Neural crest cell (in vitro differentiated cells): ENCODE results near the gene HSPA1B. TPM values are rescaled to one million over a fixed set of nuclear protein-coding genes. Genes with fewer than 3 reads are reported as not detected.
"Not testable (repeated sequence)": the region's sequence is repeated elsewhere in the genome, so short reads cannot be mapped to it uniquely, and the experiment has no call there.

Source experiments
- DNase-seq: peaks from one replicate; pipeline ENCODE4 v3.0.0; 2021; ENCODE audit warnings: low read depth, mixed read lengths, low spot score
- H3K27ac Mint-ChIP-seq: one replicate; pipeline ENCODE4 v1.8.0; 2021; ENCODE audit warnings: mild to moderate bottlenecking, mixed read lengths; ENCODE audit not compliant: unreplicated experiment
- H3K27me3 Mint-ChIP-seq: 2 replicates; pipeline ENCODE4 v1.8.0; 2021; ENCODE audit warnings: low read depth, mild to moderate bottlenecking, mixed read lengths
- H3K36me3 Mint-ChIP-seq: 2 replicates; pipeline ENCODE4 v1.8.0; 2021; ENCODE audit warnings: low read depth, mild to moderate bottlenecking, mixed read lengths
- H3K4me1 Mint-ChIP-seq: 2 replicates; pipeline ENCODE4 v1.8.0; 2021; ENCODE audit warnings: mixed read lengths
- H3K4me3 Mint-ChIP-seq: one replicate; pipeline ENCODE4 v1.8.0; 2021; ENCODE audit warnings: mild to moderate bottlenecking, mixed read lengths
- H3K9me3 Mint-ChIP-seq: 2 replicates; pipeline ENCODE4 v1.8.0; 2021; ENCODE audit warnings: mixed read lengths
- total RNA-seq: library from RNA; stranded (reverse); gene quantifications from 2 replicates; pipeline ENCODE4 v1.2.1, GENCODE V29; 2021
- TF ChIP-seq, protein P1 (sequence below): fragments of 200-600 bp; sonication (generic); conservative IDR thresholded peaks from 2 replicates; pipeline ENCODE4 v1.5.0; 2021; ENCODE audit warnings: antibody characterized with exemption, mild to moderate bottlenecking

Gene HSPA1B
- total RNA-seq, 1 donor from 2014 or later = 82.5 TPM

GRCh38 chr6:31815025-31815838, 12.3 kb upstream of the HSPA1B start, which contains the start of the genes HSPA1A and HSPA1L:
HSPA1A (plus strand) TSS chr6:31815543; CDS start chr6:31815757, 214 bp downstream.
HSPA1L (minus strand) TSS chr6:31815283; CDS start chr6:31811972, 3,311 bp downstream.
- no peaks in the 10 kb centered on the region for H3K27me3 Mint-ChIP-seq
- H3K36me3 Mint-ChIP-seq = peaks cover 15% of the 10 kb centered on the region
- H3K4me3 Mint-ChIP-seq = peak within 1 kb of the TSS; percentile 92
- peak within 1 kb of the TSS; percentile 98 for H3K27ac Mint-ChIP-seq
- DNase-seq = peak; percentile 84
- H3K9me3 Mint-ChIP-seq = no peaks in the 10 kb centered on the region
- peaks cover 35% of the 10 kb centered on the region for H3K4me1 Mint-ChIP-seq
- TF ChIP-seq, protein P1, sequence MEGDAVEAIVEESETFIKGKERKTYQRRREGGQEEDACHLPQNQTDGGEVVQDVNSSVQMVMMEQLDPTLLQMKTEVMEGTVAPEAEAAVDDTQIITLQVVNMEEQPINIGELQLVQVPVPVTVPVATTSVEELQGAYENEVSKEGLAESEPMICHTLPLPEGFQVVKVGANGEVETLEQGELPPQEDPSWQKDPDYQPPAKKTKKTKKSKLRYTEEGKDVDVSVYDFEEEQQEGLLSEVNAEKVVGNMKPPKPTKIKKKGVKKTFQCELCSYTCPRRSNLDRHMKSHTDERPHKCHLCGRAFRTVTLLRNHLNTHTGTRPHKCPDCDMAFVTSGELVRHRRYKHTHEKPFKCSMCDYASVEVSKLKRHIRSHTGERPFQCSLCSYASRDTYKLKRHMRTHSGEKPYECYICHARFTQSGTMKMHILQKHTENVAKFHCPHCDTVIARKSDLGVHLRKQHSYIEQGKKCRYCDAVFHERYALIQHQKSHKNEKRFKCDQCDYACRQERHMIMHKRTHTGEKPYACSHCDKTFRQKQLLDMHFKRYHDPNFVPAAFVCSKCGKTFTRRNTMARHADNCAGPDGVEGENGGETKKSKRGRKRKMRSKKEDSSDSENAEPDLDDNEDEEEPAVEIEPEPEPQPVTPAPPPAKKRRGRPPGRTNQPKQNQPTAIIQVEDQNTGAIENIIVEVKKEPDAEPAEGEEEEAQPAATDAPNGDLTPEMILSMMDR = no peak

DNA sequence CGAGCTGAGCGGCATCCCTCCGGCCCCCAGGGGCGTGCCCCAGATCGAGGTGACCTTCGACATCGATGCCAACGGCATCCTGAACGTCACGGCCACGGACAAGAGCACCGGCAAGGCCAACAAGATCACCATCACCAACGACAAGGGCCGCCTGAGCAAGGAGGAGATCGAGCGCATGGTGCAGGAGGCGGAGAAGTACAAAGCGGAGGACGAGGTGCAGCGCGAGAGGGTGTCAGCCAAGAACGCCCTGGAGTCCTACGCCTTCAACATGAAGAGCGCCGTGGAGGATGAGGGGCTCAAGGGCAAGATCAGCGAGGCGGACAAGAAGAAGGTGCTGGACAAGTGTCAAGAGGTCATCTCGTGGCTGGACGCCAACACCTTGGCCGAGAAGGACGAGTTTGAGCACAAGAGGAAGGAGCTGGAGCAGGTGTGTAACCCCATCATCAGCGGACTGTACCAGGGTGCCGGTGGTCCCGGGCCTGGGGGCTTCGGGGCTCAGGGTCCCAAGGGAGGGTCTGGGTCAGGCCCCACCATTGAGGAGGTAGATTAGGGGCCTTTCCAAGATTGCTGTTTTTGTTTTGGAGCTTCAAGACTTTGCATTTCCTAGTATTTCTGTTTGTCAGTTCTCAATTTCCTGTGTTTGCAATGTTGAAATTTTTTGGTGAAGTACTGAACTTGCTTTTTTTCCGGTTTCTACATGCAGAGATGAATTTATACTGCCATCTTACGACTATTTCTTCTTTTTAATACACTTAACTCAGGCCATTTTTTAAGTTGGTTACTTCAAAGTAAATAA, 10.2 kb upstream of the HSPA1B start:
- Mint-ChIP-seq H3K36me3 (peaks cover 15% of the 10 kb centered on the region), H3K4me1 (peaks cover 50% of the 10 kb centered on the region), H3K4me3 (peak overlapping the region; percentile 80)
- H3K27ac Mint-ChIP-seq, H3K27me3 Mint-ChIP-seq, DNase-seq, H3K9me3 Mint-ChIP-seq: not testable (repeated sequence)

DNA sequence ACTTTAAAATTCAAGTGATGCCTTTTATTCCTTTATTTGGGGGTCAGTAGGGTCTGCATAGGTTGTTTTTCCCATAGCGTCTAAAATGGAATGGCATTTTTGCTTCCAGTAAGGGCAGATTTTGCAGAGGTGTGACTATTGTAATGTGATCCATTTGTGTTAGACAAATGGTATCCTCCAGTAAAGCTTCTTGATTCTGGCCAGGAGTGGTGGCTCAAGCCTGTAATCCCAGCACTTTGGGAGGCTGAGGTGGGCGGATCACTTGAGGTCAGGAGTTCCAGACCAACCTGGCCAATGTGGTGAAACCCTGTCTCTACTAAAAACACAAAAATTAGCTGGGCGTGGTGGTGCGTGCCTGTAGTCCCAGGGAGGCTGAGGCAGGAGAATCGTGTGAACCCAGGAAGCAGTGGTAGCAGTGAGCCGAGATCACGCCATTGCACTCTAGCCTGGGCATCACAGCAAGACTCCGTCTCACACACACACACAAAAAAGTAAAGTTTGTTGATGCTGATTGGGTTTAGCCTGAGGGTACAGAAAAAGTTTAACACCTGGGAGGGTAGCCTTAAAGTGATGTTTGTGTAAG, 9.5 kb upstream of the HSPA1B start:
- Mint-ChIP-seq H3K4me3 (peak overlapping the region; percentile 80), H3K36me3 (peaks cover 15% of the 10 kb centered on the region), H3K4me1 (peaks cover 57% of the 10 kb centered on the region)
- not testable (repeated sequence) for DNase-seq, H3K27ac Mint-ChIP-seq, H3K9me3 Mint-ChIP-seq, H3K27me3 Mint-ChIP-seq

DNA sequence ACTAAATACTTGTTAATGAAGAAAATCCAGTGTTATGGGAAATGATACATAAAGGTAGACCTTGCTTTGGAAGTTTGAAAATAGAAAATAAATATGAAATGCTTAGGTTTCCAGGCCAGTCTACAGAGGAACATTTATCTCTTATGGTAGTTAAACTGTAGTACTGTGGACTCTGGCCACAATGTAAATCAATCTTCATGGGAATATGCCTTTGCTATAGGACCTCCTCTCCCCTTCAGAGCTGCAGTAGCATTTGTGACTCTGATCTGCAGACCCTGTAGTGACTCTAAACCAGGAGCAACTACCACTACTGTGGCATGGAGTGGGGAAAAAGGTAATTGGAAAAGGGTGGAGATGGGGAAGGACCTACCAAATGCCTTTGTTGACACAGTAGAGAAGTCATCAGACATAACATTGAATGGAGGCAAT, 7.7 kb upstream of the HSPA1B start:
- Mint-ChIP-seq H3K9me3 (no peaks in the 10 kb centered on the region), H3K27ac (no peak overlapping the region), H3K4me1 (peaks cover 45% of the 10 kb centered on the region), H3K27me3 (no peaks in the 10 kb centered on the region), H3K36me3 (peaks cover 15% of the 10 kb centered on the region), H3K4me3 (peak overlapping the region; percentile 58)
- TF ChIP-seq, protein P1 = no peak
- DNase-seq = no peak

DNA sequence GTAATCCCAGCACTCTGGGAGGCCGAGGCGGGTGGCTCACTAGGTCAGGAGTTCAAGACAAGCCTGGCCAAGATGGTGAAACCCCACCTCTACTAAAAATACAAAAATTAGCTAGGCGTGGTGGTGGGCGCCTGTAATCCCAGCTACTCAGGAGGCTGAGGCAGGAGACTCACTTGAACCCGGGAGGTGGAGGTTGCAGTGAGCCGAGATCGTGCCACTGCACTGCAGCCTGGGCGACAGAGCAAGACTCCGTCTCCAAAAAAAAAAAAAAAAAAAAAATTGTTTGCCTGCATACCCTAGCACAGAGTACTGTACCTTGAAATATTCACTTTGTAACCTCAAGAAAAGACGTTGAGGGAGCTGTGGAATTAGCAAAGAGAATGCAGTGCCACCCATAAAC, 7.1 kb upstream of the HSPA1B start:
- not testable (repeated sequence) for H3K27me3 Mint-ChIP-seq, DNase-seq, H3K27ac Mint-ChIP-seq, H3K9me3 Mint-ChIP-seq
- Mint-ChIP-seq H3K4me1 (peaks cover 45% of the 10 kb centered on the region), H3K4me3 (peak overlapping the region; percentile 90), H3K36me3 (peaks cover 12% of the 10 kb centered on the region)

DNA sequence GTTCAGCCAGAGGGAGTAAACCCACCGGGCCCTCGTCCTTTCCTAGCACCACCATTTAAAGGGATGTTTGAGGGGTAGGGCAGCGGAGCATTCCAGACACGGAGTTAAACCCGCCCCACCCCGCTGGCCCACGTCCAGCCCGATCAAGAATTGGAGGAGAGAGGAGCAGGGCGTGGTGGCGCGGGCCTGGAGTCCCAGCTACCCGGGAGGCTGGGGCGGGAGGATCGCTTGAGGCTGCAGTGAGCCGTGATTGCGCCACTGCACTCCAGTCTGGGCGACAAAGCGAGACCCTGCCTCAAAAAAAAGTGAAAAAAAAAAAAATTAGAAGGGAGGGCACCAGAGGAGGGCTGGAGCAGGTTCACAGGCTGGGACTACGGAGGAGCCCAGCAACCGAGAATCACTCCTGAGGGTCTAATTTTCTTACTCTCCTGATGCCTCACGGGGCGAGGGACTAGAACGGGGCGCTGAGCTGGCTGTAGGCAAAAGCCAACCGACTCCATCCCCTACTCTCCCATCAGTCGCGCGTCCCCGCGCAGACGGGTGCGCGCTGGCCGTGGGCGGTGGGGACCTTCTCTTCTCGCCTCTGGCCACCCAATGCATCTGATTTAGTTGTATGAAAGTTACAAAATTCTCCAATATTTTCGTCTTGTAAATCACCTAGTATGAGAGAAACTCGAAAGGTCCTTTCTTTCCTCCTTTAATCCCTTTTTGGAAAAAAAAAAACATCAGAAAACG, 6.1 kb upstream of the HSPA1B start:
- peak overlapping the region; percentile 96 for H3K27ac Mint-ChIP-seq
- no peaks in the 10 kb centered on the region for H3K27me3 Mint-ChIP-seq
- H3K9me3 Mint-ChIP-seq = no peaks in the 10 kb centered on the region
- H3K4me3 Mint-ChIP-seq = peak overlapping the region; percentile 90
- peaks cover 10% of the 10 kb centered on the region for H3K36me3 Mint-ChIP-seq
- TF ChIP-seq, protein P1 = no peak
- peaks cover 47% of the 10 kb centered on the region for H3K4me1 Mint-ChIP-seq
- peak; percentile 48 for DNase-seq
